ENCODE results near the gene NFATC1. TPM values are rescaled to one million over a fixed set of nuclear protein-coding genes. Genes with fewer than 3 reads are reported as not detected.

Gene NFATC1
- total RNA-seq, 2 experiments from 2014 or later: 26.5 to 28.1 TPM

- POLR2A ChIA-PET: no interaction called here
- H3K4me1 Mint-ChIP-seq (ENCODE audit: low read depth): peaks cover 5% of the 10 kb centered on the region
- ATAC-seq (no peak), DNase-seq (no peak)
- CTCF ChIA-PET: no interaction called here
- H3K36me3 Mint-ChIP-seq (ENCODE audit: low read depth): peaks cover 2% of the 10 kb centered on the region
- H3K27me3 Mint-ChIP-seq (ENCODE audit: low read depth): no peaks in the 10 kb centered on the region
- H3K27ac Mint-ChIP-seq: no peak overlapping the region
- H3K4me3 Mint-ChIP-seq: no peak overlapping the region
- H3K9me3 Mint-ChIP-seq (ENCODE audit: insufficient read depth): no peaks in the 10 kb centered on the region
These were observed 34.1 kb downstream of the NFATC1 start for GRCh38 chr18:79429785-79430281.

- H3K36me3 Mint-ChIP-seq (ENCODE audit: low read depth): peaks cover 4% of the 10 kb centered on the region
- H3K4me3 Mint-ChIP-seq: no peak overlapping the region
- ChIA-PET CTCF (no interaction called here), POLR2A (no interaction called here)
- peaks cover 9% of the 10 kb centered on the region for H3K4me1 Mint-ChIP-seq (ENCODE audit: low read depth)
- DNase-seq: no peak
- no peaks in the 10 kb centered on the region for H3K27me3 Mint-ChIP-seq (ENCODE audit: low read depth)
- no peak for ATAC-seq
- H3K27ac Mint-ChIP-seq: no peak overlapping the region
- no peaks in the 10 kb centered on the region for H3K9me3 Mint-ChIP-seq (ENCODE audit: insufficient read depth)
These were observed 36.8 kb downstream of the NFATC1 start for GRCh38 chr18:79432376-79433120.

GRCh38 chr18:79433431-79433830 lies 37.7 kb downstream of the NFATC1 start:
- Mint-ChIP-seq H3K4me3 (no peak overlapping the region), H3K9me3 (ENCODE audit: insufficient read depth) (no peaks in the 10 kb centered on the region), H3K27ac (no peak overlapping the region), H3K27me3 (ENCODE audit: low read depth) (no peaks in the 10 kb centered on the region), H3K36me3 (ENCODE audit: low read depth) (peaks cover 4% of the 10 kb centered on the region), H3K4me1 (ENCODE audit: low read depth) (peaks cover 9% of the 10 kb centered on the region)
- POLR2A ChIA-PET: no interaction called here
- DNase-seq: no peak
- CTCF ChIA-PET: no interaction called here
- ATAC-seq: no peak

- ATAC-seq: no peak
- H3K4me1 Mint-ChIP-seq (ENCODE audit: low read depth): peaks cover 18% of the 10 kb centered on the region
- ChIA-PET CTCF (no interaction called here), POLR2A (no interaction called here)
- H3K36me3 Mint-ChIP-seq (ENCODE audit: low read depth): peaks cover 7% of the 10 kb centered on the region
- H3K27ac Mint-ChIP-seq: no peak overlapping the region
- H3K9me3 Mint-ChIP-seq (ENCODE audit: insufficient read depth): no peaks in the 10 kb centered on the region
- no peaks in the 10 kb centered on the region for H3K27me3 Mint-ChIP-seq (ENCODE audit: low read depth)
- no peak overlapping the region for H3K4me3 Mint-ChIP-seq
- no peak for DNase-seq
These were observed 39.1 kb downstream of the NFATC1 start for GRCh38 chr18:79434607-79435401.

- Mint-ChIP-seq H3K27ac (no peak overlapping the region), H3K36me3 (ENCODE audit: low read depth) (peaks cover 7% of the 10 kb centered on the region), H3K4me3 (no peak overlapping the region), H3K27me3 (ENCODE audit: low read depth) (no peaks in the 10 kb centered on the region), H3K9me3 (ENCODE audit: insufficient read depth) (no peaks in the 10 kb centered on the region), H3K4me1 (ENCODE audit: low read depth) (peaks cover 18% of the 10 kb centered on the region)
- DNase-seq (no peak), ATAC-seq (no peak)
- CTCF ChIA-PET: no interaction called here
- POLR2A ChIA-PET: no interaction called here
These were observed 41.0 kb downstream of the NFATC1 start for GRCh38 chr18:79436556-79437275.

GRCh38 chr18:79438089-79438897 lies 42.6 kb downstream of the NFATC1 start:
- DNase-seq (no peak), ATAC-seq (no peak)
- POLR2A ChIA-PET: no interaction called here
- Mint-ChIP-seq H3K4me1 (ENCODE audit: low read depth) (peaks cover 18% of the 10 kb centered on the region), H3K36me3 (ENCODE audit: low read depth) (peaks cover 7% of the 10 kb centered on the region), H3K9me3 (ENCODE audit: insufficient read depth) (no peaks in the 10 kb centered on the region), H3K27ac (no peak overlapping the region), H3K4me3 (no peak overlapping the region), H3K27me3 (ENCODE audit: low read depth) (no peaks in the 10 kb centered on the region)
- CTCF ChIA-PET: no interaction called here

GRCh38 chr18:79438898-79439627 lies 43.3 kb downstream of the NFATC1 start:
- CTCF ChIA-PET: interaction anchor here (0.7 kb wide), 1 partner anchor 566 kb away, joined by 3 read pairs; no protein-coding TSS in a partner anchor
- POLR2A ChIA-PET: no interaction called here
- peak; percentile 42 for DNase-seq
- Mint-ChIP-seq H3K27ac (no peak overlapping the region), H3K4me1 (ENCODE audit: low read depth) (peaks cover 18% of the 10 kb centered on the region), H3K27me3 (ENCODE audit: low read depth) (no peaks in the 10 kb centered on the region), H3K4me3 (no peak overlapping the region), H3K36me3 (ENCODE audit: low read depth) (peaks cover 7% of the 10 kb centered on the region), H3K9me3 (ENCODE audit: insufficient read depth) (no peaks in the 10 kb centered on the region)
- peak; percentile 35 for ATAC-seq

GRCh38 chr18:79439628-79440023 lies 43.9 kb downstream of the NFATC1 start:
- peaks cover 7% of the 10 kb centered on the region for H3K36me3 Mint-ChIP-seq (ENCODE audit: low read depth)
- ChIA-PET CTCF (interaction anchor here (0.7 kb wide), 1 partner anchor 565 kb away, joined by 3 read pairs; no protein-coding TSS in a partner anchor), POLR2A (no interaction called here)
- DNase-seq: no peak
- no peak for ATAC-seq
- H3K27ac Mint-ChIP-seq: no peak overlapping the region
- no peak overlapping the region for H3K4me3 Mint-ChIP-seq
- no peaks in the 10 kb centered on the region for H3K27me3 Mint-ChIP-seq (ENCODE audit: low read depth)
- H3K4me1 Mint-ChIP-seq (ENCODE audit: low read depth): peaks cover 17% of the 10 kb centered on the region
- no peaks in the 10 kb centered on the region for H3K9me3 Mint-ChIP-seq (ENCODE audit: insufficient read depth)

- POLR2A ChIA-PET: no interaction called here
- Mint-ChIP-seq H3K27me3 (ENCODE audit: low read depth) (no peaks in the 10 kb centered on the region), H3K4me3 (no peak overlapping the region), H3K27ac (no peak overlapping the region), H3K36me3 (ENCODE audit: low read depth) (peaks cover 5% of the 10 kb centered on the region), H3K4me1 (ENCODE audit: low read depth) (peaks cover 13% of the 10 kb centered on the region), H3K9me3 (ENCODE audit: insufficient read depth) (no peaks in the 10 kb centered on the region)
- ATAC-seq (no peak), DNase-seq (no peak)
- CTCF ChIA-PET: no interaction called here
These were observed 44.8 kb downstream of the NFATC1 start for GRCh38 chr18:79440316-79441110.

- DNase-seq: no peak
- Mint-ChIP-seq H3K4me1 (ENCODE audit: low read depth) (peaks cover 8% of the 10 kb centered on the region), H3K36me3 (ENCODE audit: low read depth) (peaks cover 2% of the 10 kb centered on the region), H3K27ac (no peak overlapping the region), H3K27me3 (ENCODE audit: low read depth) (no peaks in the 10 kb centered on the region), H3K9me3 (ENCODE audit: insufficient read depth) (no peaks in the 10 kb centered on the region), H3K4me3 (no peak overlapping the region)
- ChIA-PET CTCF (no interaction called here), POLR2A (no interaction called here)
- ATAC-seq: no peak
These were observed 45.7 kb downstream of the NFATC1 start for GRCh38 chr18:79441420-79441819.

Data from activated CD8-positive, alpha-beta T cell treated with anti-CD3 and anti-CD28 coated beads, Interleukin-2, amount 10 ng/mL, durations not matched to agents 7 days and 5 days (primary cell).